HT-29 (cell line): ENCODE results near the gene ASB12. TPM values are rescaled to one million over a fixed set of nuclear protein-coding genes. Genes with fewer than 3 reads are reported as not detected.

ENCODE experiments used
- DNase-seq: peaks from one replicate; pipeline ENCODE4 v3.0.0-alpha.2; 2015; ENCODE audit warnings: low spot score
- small RNA-seq: library from RNA; depleted of rRNA; stranded (forward); fragments of <200 nt; gene quantifications from one replicate; pipeline ENCODE3, GENCODE V24; 2014
- total RNA-seq: library from RNA; depleted of rRNA; stranded (reverse); fragments of >200 nt; shearing (Covaris generic); gene quantifications from 2 replicates; pipeline ENCODE4 v1.2.3, GENCODE V29; 2014; rRNA removed

Gene ASB12
- total RNA-seq, 1 experiment from 2014 or later = 0.05 TPM

DNA sequence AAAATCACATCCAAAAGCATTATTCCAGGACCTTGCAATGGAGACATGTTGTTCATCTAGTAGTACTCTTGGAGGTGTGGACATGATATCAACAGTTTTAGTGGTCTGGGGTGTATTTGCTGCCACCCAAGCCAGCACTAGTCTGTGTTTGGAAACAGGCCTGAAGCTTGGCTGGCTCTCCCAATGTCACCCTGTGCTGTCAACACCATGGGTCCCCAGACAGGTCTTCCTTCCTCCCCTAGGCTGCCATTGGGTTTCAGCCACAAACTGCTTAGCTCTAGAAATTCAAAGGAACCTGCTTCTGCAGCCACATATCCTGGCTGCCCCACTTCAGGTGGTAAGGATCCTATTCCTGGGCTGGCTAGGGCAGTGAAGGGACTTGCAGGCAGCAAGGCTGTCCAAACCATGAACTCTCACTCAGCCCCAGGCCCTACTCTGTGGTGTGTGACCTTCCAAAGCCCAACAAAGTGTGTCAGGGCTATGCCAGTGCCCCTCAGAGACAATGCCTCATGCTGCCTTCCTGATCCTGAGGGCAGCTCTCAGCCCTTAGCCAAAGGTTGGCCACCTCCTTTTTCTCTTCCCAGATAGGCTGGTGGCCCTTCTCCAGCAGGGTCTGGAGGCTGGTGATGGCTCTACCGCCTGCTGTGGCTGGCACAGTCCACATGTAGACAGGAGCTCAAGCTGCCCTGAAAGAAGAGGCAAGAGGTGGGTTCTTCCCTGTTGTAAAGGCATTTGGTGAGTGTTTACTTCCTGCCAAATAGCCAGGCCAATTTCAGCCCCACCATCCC, 43.2 kb downstream of the ASB12 start:
- DNase-seq = no peak

DNA sequence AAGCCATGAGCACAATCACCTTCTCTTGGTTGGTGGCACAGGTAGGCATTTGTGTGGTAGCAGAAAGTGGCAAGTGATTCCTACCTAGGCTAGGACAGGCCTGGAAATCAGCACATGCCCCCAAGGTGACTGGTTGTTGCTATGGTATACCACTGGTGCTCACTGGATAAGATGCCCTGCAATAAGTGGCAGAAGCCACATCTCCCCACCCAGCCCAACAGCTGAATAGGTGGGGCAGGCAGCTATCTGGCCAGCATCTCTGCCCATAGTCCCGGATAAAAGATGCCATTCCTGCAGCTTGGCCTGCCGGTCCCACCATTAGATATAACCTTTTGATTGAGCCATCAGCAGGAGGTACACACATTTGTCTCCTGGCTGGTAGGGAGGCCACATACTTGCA, 46.0 kb downstream of the ASB12 start:
- no peak for DNase-seq

DNA sequence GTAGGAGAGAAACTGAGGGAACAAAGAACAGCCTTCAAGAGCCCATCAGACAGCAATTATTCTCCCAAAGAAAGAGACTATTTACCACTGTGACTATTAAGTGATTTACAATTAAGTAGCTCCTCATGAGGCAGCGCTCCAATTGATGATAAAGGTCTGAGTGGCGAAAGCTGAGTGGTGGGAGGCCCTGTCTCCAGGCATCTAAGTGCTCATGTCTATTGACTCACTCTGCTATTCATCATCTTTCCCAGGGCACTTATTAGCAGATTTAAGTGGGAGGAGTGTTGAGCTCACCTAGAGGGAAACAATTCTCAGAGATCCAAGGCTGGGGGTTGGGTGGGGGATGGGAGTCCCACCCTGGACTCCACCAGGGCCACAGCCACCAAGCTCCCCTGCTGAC, 48.2 kb downstream of the ASB12 start:
- DNase-seq = no peak

DNA sequence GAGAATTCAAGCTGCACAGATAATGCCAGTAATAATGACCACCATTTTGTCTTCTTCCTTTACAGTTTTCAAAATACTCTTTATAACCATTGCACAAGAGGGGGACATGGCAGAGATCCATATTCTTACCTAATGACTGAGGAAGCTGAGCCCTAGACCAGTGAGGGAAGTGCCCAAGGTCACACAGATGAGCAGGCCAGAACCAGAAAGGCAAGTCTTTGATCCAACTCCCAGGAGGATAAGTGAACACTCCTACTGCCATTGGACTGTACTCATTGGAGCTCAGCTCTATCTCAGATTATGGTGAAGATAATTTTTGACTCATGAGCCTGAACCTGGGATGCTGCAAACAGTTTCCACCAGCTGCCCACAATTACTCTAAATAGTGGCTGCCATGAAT, 53.5 kb downstream of the ASB12 start:
- DNase-seq = no peak

Small RNAs within 50 kb of the gene (small RNA-seq; reads per million reads assigned to genes)
- gene RN7SL799P = not detected

Other genes with a start within 250 kb of the ASB12 start
- 2.6 and 3.3 TPM in 2 replicates for gene AMER1, start 24.9 kb downstream of the ASB12 start, total RNA-seq
- gene MTMR8, start 164.8 kb upstream of the ASB12 start, total RNA-seq = 2.7 and 3.4 TPM in 2 replicates